Measurements from ENCODE around the gene C6orf89. TPM values are rescaled to one million over a fixed set of nuclear protein-coding genes. Genes with fewer than 3 reads are reported as not detected.

C6orf89 gene
- total RNA-seq, 2 donors from 2014 or later = 53.9 to 59.3 TPM

- DNase-seq = no peak
- intact Hi-C loops (cut with DNase I, micrococcal nuclease) = no loop called here
- ATAC-seq = peak; percentile 22
Observed at GRCh38 chr6:36955671-36956445, 70.1 kb downstream of the C6orf89 start.

- no peak for ATAC-seq
- intact Hi-C loops (cut with DNase I, micrococcal nuclease) = no loop called here
- DNase-seq = no peak
Observed at GRCh38 chr6:36956446-36956820, 70.7 kb downstream of the C6orf89 start.

GRCh38 chr6:36957773-36958271 lies 72.1 kb downstream of the C6orf89 start:
- intact Hi-C loops (cut with DNase I, micrococcal nuclease) = no loop called here
- no peak for ATAC-seq

DNA sequence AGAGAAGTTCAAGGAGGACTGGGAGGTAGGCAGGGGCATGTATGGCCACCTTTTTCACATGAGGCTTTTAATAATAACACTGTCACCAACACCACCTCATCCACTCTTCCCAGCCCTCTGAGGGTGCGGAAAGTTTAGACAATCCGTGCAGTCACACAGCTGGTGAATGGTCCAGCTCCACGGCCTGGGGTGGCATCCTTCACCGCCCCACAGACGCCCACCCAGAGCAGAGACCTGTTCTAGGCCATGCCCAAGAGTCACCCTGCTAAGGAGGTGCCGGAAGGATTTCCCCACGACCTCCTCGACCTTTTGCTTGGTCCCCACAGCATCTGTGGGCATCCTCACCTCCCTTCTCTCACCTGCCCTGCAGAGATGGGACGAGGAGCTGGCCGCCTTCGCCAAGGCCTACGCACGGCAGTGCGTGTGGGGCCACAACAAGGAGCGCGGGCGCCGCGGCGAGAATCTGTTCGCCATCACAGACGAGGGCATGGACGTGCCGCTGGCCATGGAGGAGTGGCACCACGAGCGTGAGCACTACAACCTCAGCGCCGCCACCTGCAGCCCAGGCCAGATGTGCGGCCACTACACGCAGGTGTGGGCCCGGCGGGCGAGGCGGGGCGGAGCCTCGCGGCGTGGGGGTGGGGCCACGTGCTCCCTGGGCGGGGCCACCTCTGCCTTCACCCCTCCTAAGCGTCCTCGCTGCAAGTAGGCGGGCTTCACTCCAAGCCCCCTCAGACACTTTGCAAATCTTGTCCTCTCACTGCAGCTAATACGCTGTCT lies 73.2 kb downstream of the C6orf89 start:
- intact Hi-C loops (cut with DNase I, micrococcal nuclease) = no loop called here
- DNase-seq (no peak), ATAC-seq (no peak)

More at GRCh38 chr6:36957773-36958271, 72.1 kb downstream of the C6orf89 start:
- DNase-seq = no peak

- intact Hi-C loops (cut with DNase I, micrococcal nuclease) = no loop called here
- no peak for DNase-seq
- ATAC-seq = no peak
Observed at GRCh38 chr6:36959555-36960250, 74.0 kb downstream of the C6orf89 start.

- no peak for DNase-seq
- ATAC-seq = no peak
- intact Hi-C loops (cut with DNase I, micrococcal nuclease) = no loop called here
Observed at GRCh38 chr6:36961441-36962435, 76.0 kb downstream of the C6orf89 start.

GRCh38 chr6:36962874-36963273 lies 77.1 kb downstream of the C6orf89 start:
- ATAC-seq (peak; percentile 28), DNase-seq (peak; percentile 52 to 72)
- intact Hi-C loops (cut with DNase I, micrococcal nuclease) = no loop called here

DNA sequence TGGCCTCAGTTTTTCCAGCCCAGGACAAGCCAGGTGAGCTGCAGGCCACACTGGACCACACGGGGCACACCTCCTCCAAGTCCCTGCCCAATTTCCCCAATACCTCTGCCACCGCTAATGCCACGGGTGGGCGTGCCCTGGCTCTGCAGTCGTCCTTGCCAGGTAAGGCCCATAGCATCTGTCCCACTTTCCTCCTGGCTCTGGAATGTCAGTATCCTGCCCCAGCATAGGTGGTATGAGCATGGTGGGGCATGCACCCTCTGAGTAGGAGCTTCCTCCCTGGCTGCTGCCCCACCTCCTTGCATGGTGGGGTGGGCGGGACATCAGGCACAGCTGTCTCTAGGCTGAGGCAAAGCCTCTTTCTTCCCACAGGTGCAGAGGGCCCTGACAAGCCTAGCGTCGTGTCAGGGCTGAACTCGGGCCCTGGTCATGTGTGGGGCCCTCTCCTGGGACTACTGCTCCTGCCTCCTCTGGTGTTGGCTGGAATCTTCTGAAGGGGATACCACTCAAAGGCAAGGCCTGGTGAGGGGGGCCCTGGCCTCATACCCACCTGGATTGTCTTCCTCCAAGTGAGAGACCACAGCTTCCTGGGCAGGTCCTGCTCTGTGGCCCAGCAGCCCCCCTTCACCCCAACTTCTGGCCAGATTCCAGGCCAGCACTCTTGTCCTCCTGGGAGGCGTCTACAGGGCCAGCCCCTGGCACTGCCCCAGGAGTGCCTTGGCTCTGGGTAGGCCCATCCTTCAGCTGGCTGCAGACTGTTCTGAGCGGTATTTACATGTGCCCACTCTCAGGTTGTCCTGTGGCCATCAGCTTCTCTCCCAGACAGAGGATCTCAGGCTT lies 77.9 kb downstream of the C6orf89 start:
- intact Hi-C loops (cut with DNase I, micrococcal nuclease) = no loop called here
- no peak for DNase-seq
- peak; percentile 12 for ATAC-seq

DNA sequence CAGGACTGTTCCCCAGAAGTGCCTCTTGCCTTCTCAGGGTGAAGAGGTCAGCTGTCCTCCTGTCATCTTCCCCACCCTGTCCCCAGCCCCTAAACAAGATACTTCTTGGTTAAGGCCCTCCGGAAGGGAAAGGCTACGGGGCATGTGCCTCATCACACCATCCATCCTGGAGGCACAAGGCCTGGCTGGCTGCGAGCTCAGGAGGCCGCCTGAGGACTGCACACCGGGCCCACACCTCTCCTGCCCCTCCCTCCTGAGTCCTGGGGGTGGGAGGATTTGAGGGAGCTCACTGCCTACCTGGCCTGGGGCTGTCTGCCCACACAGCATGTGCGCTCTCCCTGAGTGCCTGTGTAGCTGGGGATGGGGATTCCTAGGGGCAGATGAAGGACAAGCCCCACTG lies 78.6 kb downstream of the C6orf89 start:
- no peak for DNase-seq
- intact Hi-C loops (cut with DNase I, micrococcal nuclease) = no loop called here
- no peak for ATAC-seq

- intact Hi-C loops (cut with DNase I, micrococcal nuclease) = no loop called here
- ATAC-seq = no peak
Observed at GRCh38 chr6:36964908-36965307, 79.2 kb downstream of the C6orf89 start.

DNA sequence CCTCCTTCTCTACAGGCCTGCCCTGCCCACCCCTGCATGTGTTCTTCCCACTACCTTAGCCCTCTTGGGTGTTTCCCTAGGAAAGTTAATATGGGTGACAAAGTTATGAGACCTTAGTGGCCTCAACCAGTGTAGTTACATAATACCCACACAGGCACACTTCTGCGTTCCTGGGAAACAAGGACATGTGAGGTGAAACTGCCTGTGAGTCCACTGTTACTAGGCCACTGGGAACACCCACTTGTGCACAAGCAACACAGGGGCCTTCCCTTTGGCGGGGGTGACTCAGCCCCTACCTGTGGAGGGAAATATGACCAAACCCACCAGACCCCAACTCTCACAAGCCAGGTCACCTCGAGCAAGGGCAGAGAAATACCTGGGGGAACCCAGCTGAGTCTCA lies 81.5 kb downstream of the C6orf89 start:
- no peak for DNase-seq
- ATAC-seq = no peak
- intact Hi-C loops (cut with DNase I, micrococcal nuclease) = no loop called here

More at GRCh38 chr6:36964908-36965307, 79.2 kb downstream of the C6orf89 start:
- DNase-seq = no peak

- DNase-seq = no peak
- ATAC-seq = no peak
- intact Hi-C loops (cut with DNase I, micrococcal nuclease) = no loop called here
Observed at GRCh38 chr6:36967757-36968156, 82.0 kb downstream of the C6orf89 start.

DNA sequence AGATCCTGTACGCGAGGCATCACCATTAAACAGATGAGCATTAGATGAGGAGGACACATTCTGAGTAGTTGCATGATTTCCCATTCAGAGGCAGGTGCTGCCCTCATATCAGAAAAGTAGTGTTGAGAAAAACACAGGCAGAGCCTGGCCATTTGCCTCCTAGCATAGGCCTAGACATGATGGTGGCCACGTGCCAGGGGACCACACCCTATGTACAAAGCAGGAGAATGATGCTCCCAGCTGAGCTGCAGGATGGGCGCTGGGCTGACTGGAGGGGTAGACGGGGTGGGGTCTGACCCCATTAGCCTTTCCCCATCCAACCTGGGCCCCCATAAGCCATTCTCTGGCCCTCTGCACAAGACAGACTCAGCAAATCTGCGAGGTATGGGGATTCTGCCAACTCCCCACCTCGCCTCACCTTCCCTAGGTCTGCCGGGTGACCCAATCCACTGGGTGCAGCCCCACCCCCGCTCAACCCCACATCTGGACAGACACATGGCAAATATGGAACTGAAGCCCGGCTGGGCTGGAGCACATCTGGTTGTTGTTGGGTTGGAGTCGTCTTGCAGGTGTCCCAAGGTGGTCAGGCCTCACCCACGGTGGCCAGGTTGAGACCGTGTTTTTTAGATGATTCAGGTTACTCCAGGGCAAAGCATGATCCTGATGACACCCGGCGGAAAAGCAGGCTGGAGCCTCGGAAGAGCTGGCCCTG lies 82.7 kb downstream of the C6orf89 start:
- intact Hi-C loops (cut with DNase I, micrococcal nuclease) = no loop called here
- ATAC-seq = peak; percentile 73
- peak in 1 of 2 donors; percentile 76 for DNase-seq

DNA sequence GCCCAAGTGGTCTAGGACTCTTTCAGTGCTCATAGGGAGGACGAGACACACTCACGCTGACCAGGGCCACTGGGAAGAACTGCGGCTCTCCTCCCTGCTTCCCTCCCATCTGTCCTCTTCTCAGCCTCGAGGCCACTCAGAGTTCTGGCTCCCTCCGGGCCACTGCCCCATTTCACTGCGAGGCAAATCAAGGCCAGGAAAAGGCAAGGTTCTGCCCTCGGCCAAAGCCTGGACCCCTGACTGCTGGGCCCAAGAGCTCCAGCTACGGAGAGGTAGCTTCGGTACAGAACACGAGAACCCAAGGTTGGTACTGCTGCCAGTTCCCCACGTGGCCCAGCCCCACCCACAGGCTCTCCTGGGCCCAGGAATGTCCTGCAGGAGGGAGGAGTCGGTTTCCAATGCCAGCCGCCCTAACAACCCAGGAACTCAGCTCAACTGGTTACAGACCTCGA lies 83.5 kb downstream of the C6orf89 start:
- no peak for DNase-seq
- ATAC-seq = peak; percentile 60
- intact Hi-C loops (cut with DNase I, micrococcal nuclease) = no loop called here

DNA sequence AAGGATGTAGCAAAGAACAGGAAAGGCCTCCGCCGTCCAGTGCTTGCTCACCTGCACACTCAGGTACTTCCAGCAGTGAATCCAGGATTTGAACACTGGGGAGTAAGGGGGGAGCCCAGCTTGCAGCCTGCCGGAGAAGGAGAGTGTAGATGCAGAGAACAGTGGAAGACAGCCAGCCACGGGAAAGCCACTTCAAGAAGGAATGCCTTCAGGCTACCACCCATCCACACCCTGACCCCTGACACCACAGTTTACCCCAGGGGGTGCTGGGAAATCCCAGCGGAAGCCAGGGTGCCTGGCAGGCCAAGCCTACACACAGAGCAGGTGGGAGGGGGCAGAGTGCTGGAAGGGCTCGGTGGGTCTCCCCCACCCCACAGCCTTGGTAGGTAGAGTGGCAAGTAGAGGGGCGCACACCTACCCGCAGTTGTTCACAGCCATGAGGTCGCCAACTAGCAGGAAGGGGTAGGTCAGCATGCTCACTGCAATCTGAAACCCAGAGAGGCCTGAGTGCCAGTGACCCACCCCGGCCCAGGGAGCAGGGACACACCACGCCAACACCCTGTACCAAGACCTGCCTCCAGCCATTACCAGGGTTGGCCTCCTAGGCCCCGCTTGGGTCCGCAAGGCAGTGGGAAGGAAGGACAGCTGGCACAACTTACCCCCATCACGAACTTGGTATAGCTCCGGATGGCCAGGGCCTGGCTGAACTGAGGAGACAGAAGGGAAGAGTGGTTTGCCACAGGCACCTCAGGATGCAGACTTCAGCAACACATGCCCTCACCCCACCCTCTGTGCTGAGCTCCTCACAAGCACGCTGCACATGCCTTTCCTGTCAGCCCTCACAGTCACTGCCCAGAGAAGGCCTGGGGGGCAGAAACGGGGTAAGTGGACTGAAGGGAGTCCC lies 84.5 kb downstream of the C6orf89 start:
- intact Hi-C loops (cut with DNase I, micrococcal nuclease) = no loop called here
- DNase-seq = no peak
- ATAC-seq = no peak
